ENCODE measurements around the gene APP. TPM values are rescaled to one million over a fixed set of nuclear protein-coding genes. Genes with fewer than 3 reads are reported as not detected.
A peak's percentile ranks its signal among the peaks of the same experiment; 100 is the strongest.

The APP gene
- 141 TPM for total RNA-seq

GRCh38 chr21:26170471-26171257 is at the start of gene APP:
APP (minus strand) TSS chr21:26170770; CDS start chr21:26170620, 150 bp downstream.
- H3K9me3 ChIP-seq (ENCODE audit: control insufficient read depth in 3 of 3, low read length in 3 of 3), result no peaks in the 10 kb centered on the region
- no peaks in the 10 kb centered on the region for H3K36me3 ChIP-seq (ENCODE audit: control insufficient read depth in 3 of 3, insufficient read depth in 3 of 3, low read length in 3 of 3)
- peak within 1 kb of the TSS; percentile 69 to 83 (median 72) for H3K9ac ChIP-seq (ENCODE audit: low read depth in 1 of 3, low read length in 3 of 3)
- peaks cover 0 to 18% (median 14%) of the 10 kb centered on the region in 3 donors for H3K27me3 ChIP-seq (ENCODE audit: control insufficient read depth in 3 of 3, insufficient read depth in 3 of 3, low read length in 3 of 3)
- peak within 1 kb of the TSS; percentile 81 for H3K27ac ChIP-seq (ENCODE audit: low read depth, low read length)
- H3K4me3 ChIP-seq (ENCODE audit: low read length in 3 of 3), result peak within 1 kb of the TSS; percentile 78 to 93 (median 79)
- H3K4me1 ChIP-seq (ENCODE audit: control insufficient read depth in 3 of 3, insufficient read depth in 3 of 3, low read length in 3 of 3), result peaks cover 15 to 30% (median 23%) of the 10 kb centered on the region in 3 donors

GRCh38 chr21:26212220-26212619 is 41.6 kb upstream of the APP start:
- Histone ChIP-seq H3K9ac (ENCODE audit: low read depth in 1 of 3, low read length in 3 of 3) (no peak overlapping the region), H3K4me3 (ENCODE audit: low read length in 3 of 3) (no peak overlapping the region), H3K4me1 (ENCODE audit: control insufficient read depth in 3 of 3, insufficient read depth in 3 of 3, low read length in 3 of 3) (no peaks in the 10 kb centered on the region), H3K9me3 (ENCODE audit: control insufficient read depth in 3 of 3, low read length in 3 of 3) (no peaks in the 10 kb centered on the region), H3K27me3 (ENCODE audit: control insufficient read depth in 3 of 3, insufficient read depth in 3 of 3, low read length in 3 of 3) (no peaks in the 10 kb centered on the region), H3K36me3 (ENCODE audit: control insufficient read depth in 3 of 3, insufficient read depth in 3 of 3, low read length in 3 of 3) (no peaks in the 10 kb centered on the region), H3K27ac (ENCODE audit: low read depth, low read length) (no peak overlapping the region)

- no peak overlapping the region for H3K27ac ChIP-seq (ENCODE audit: low read depth, low read length)
- H3K4me3 ChIP-seq (ENCODE audit: low read length in 3 of 3), result no peak overlapping the region
- no peaks in the 10 kb centered on the region for H3K4me1 ChIP-seq (ENCODE audit: control insufficient read depth in 3 of 3, insufficient read depth in 3 of 3, low read length in 3 of 3)
- H3K9ac ChIP-seq (ENCODE audit: low read depth in 1 of 3, low read length in 3 of 3), result no peak overlapping the region
- no peaks in the 10 kb centered on the region for H3K27me3 ChIP-seq (ENCODE audit: control insufficient read depth in 3 of 3, insufficient read depth in 3 of 3, low read length in 3 of 3)
- H3K9me3 ChIP-seq (ENCODE audit: control insufficient read depth in 3 of 3, low read length in 3 of 3), result no peaks in the 10 kb centered on the region
- no peaks in the 10 kb centered on the region for H3K36me3 ChIP-seq (ENCODE audit: control insufficient read depth in 3 of 3, insufficient read depth in 3 of 3, low read length in 3 of 3)
These were observed 40.0 kb upstream of the APP start for GRCh38 chr21:26210614-26211013.

GRCh38 chr21:26207021-26207420 is 36.5 kb upstream of the APP start:
- no peaks in the 10 kb centered on the region for H3K4me1 ChIP-seq (ENCODE audit: control insufficient read depth in 3 of 3, insufficient read depth in 3 of 3, low read length in 3 of 3)
- no peak overlapping the region for H3K9ac ChIP-seq (ENCODE audit: low read depth in 1 of 3, low read length in 3 of 3)
- no peaks in the 10 kb centered on the region for H3K36me3 ChIP-seq (ENCODE audit: control insufficient read depth in 3 of 3, insufficient read depth in 3 of 3, low read length in 3 of 3)
- no peaks in the 10 kb centered on the region for H3K27me3 ChIP-seq (ENCODE audit: control insufficient read depth in 3 of 3, insufficient read depth in 3 of 3, low read length in 3 of 3)
- H3K9me3 ChIP-seq (ENCODE audit: control insufficient read depth in 3 of 3, low read length in 3 of 3), result no peaks in the 10 kb centered on the region
- H3K4me3 ChIP-seq (ENCODE audit: low read length in 3 of 3), result no peak overlapping the region
- H3K27ac ChIP-seq (ENCODE audit: low read depth, low read length), result no peak overlapping the region

- Histone ChIP-seq H3K9ac (ENCODE audit: low read depth in 1 of 3, low read length in 3 of 3) (no peak overlapping the region), H3K9me3 (ENCODE audit: control insufficient read depth in 3 of 3, low read length in 3 of 3) (no peaks in the 10 kb centered on the region), H3K36me3 (ENCODE audit: control insufficient read depth in 3 of 3, insufficient read depth in 3 of 3, low read length in 3 of 3) (no peaks in the 10 kb centered on the region), H3K4me3 (ENCODE audit: low read length in 3 of 3) (no peak overlapping the region), H3K27me3 (ENCODE audit: control insufficient read depth in 3 of 3, insufficient read depth in 3 of 3, low read length in 3 of 3) (peaks cover 0 to 2% (median 0%) of the 10 kb centered on the region in 3 donors), H3K27ac (ENCODE audit: low read depth, low read length) (no peak overlapping the region), H3K4me1 (ENCODE audit: control insufficient read depth in 3 of 3, insufficient read depth in 3 of 3, low read length in 3 of 3) (no peaks in the 10 kb centered on the region)
These were observed 28.9 kb upstream of the APP start for GRCh38 chr21:26199456-26199855.

- H3K27me3 ChIP-seq (ENCODE audit: control insufficient read depth in 3 of 3, insufficient read depth in 3 of 3, low read length in 3 of 3), result peaks cover 0 to 2% (median 0%) of the 10 kb centered on the region in 3 donors
- no peaks in the 10 kb centered on the region for H3K36me3 ChIP-seq (ENCODE audit: control insufficient read depth in 3 of 3, insufficient read depth in 3 of 3, low read length in 3 of 3)
- H3K27ac ChIP-seq (ENCODE audit: low read depth, low read length), result no peak overlapping the region
- no peak overlapping the region for H3K4me3 ChIP-seq (ENCODE audit: low read length in 3 of 3)
- H3K4me1 ChIP-seq (ENCODE audit: control insufficient read depth in 3 of 3, insufficient read depth in 3 of 3, low read length in 3 of 3), result no peaks in the 10 kb centered on the region
- H3K9ac ChIP-seq (ENCODE audit: low read depth in 1 of 3, low read length in 3 of 3), result no peak overlapping the region
- no peaks in the 10 kb centered on the region for H3K9me3 ChIP-seq (ENCODE audit: control insufficient read depth in 3 of 3, low read length in 3 of 3)
These were observed 25.1 kb upstream of the APP start for GRCh38 chr21:26195708-26196107.

- peaks cover 0 to 2% (median 0%) of the 10 kb centered on the region in 3 donors for H3K27me3 ChIP-seq (ENCODE audit: control insufficient read depth in 3 of 3, insufficient read depth in 3 of 3, low read length in 3 of 3)
- no peak overlapping the region for H3K4me3 ChIP-seq (ENCODE audit: low read length in 3 of 3)
- H3K27ac ChIP-seq (ENCODE audit: low read depth, low read length), result no peak overlapping the region
- H3K9me3 ChIP-seq (ENCODE audit: control insufficient read depth in 3 of 3, low read length in 3 of 3), result no peaks in the 10 kb centered on the region
- no peak overlapping the region for H3K9ac ChIP-seq (ENCODE audit: low read depth in 1 of 3, low read length in 3 of 3)
- no peaks in the 10 kb centered on the region for H3K36me3 ChIP-seq (ENCODE audit: control insufficient read depth in 3 of 3, insufficient read depth in 3 of 3, low read length in 3 of 3)
- no peaks in the 10 kb centered on the region for H3K4me1 ChIP-seq (ENCODE audit: control insufficient read depth in 3 of 3, insufficient read depth in 3 of 3, low read length in 3 of 3)
These were observed 24.3 kb upstream of the APP start for GRCh38 chr21:26194811-26195251.

GRCh38 chr21:26194326-26194725 is 23.8 kb upstream of the APP start:
- Histone ChIP-seq H3K4me3 (ENCODE audit: low read length in 3 of 3) (no peak overlapping the region), H3K27me3 (ENCODE audit: control insufficient read depth in 3 of 3, insufficient read depth in 3 of 3, low read length in 3 of 3) (peaks cover 0 to 2% (median 0%) of the 10 kb centered on the region in 3 donors), H3K4me1 (ENCODE audit: control insufficient read depth in 3 of 3, insufficient read depth in 3 of 3, low read length in 3 of 3) (no peaks in the 10 kb centered on the region), H3K9ac (ENCODE audit: low read depth in 1 of 3, low read length in 3 of 3) (no peak overlapping the region), H3K9me3 (ENCODE audit: control insufficient read depth in 3 of 3, low read length in 3 of 3) (no peaks in the 10 kb centered on the region), H3K36me3 (ENCODE audit: control insufficient read depth in 3 of 3, insufficient read depth in 3 of 3, low read length in 3 of 3) (no peaks in the 10 kb centered on the region), H3K27ac (ENCODE audit: low read depth, low read length) (no peak overlapping the region)

GRCh38 chr21:26191609-26192008 is 21.0 kb upstream of the APP start:
- Histone ChIP-seq H3K9me3 (ENCODE audit: control insufficient read depth in 3 of 3, low read length in 3 of 3) (no peaks in the 10 kb centered on the region), H3K27me3 (ENCODE audit: control insufficient read depth in 3 of 3, insufficient read depth in 3 of 3, low read length in 3 of 3) (no peaks in the 10 kb centered on the region), H3K4me3 (ENCODE audit: low read length in 3 of 3) (no peak overlapping the region), H3K27ac (ENCODE audit: low read depth, low read length) (no peak overlapping the region), H3K36me3 (ENCODE audit: control insufficient read depth in 3 of 3, insufficient read depth in 3 of 3, low read length in 3 of 3) (no peaks in the 10 kb centered on the region), H3K4me1 (ENCODE audit: control insufficient read depth in 3 of 3, insufficient read depth in 3 of 3, low read length in 3 of 3) (no peaks in the 10 kb centered on the region), H3K9ac (ENCODE audit: low read depth in 1 of 3, low read length in 3 of 3) (no peak overlapping the region)

- Histone ChIP-seq H3K27ac (ENCODE audit: low read depth, low read length) (no peak overlapping the region), H3K36me3 (ENCODE audit: control insufficient read depth in 3 of 3, insufficient read depth in 3 of 3, low read length in 3 of 3) (no peaks in the 10 kb centered on the region), H3K4me3 (ENCODE audit: low read length in 3 of 3) (no peak overlapping the region), H3K9ac (ENCODE audit: low read depth in 1 of 3, low read length in 3 of 3) (no peak overlapping the region), H3K4me1 (ENCODE audit: control insufficient read depth in 3 of 3, insufficient read depth in 3 of 3, low read length in 3 of 3) (no peaks in the 10 kb centered on the region), H3K9me3 (ENCODE audit: control insufficient read depth in 3 of 3, low read length in 3 of 3) (no peaks in the 10 kb centered on the region), H3K27me3 (ENCODE audit: control insufficient read depth in 3 of 3, insufficient read depth in 3 of 3, low read length in 3 of 3) (no peaks in the 10 kb centered on the region)
These were observed 17.9 kb upstream of the APP start for GRCh38 chr21:26188422-26188821.

Data from skeletal muscle tissue (tissue), 4 donors.